Fibroblast of mammary gland (primary cell): ENCODE data around the gene UPK1A.

Source experiments
- DNase-seq: peaks from one replicate; pipeline ENCODE4 v3.0.0-alpha.2; 2010; ENCODE audit warnings: low read depth
- H3K4me3 ChIP-seq: 2 replicates; pipeline ENCODE4 v1.5.1; 2011; ENCODE audit warnings: low read depth, mild to moderate bottlenecking, low read length, moderate library complexity; ENCODE audit not compliant: control insufficient read depth
- TF ChIP-seq, protein P1 (sequence below): conservative IDR thresholded peaks from 2 replicates; pipeline ENCODE4 v1.5.1; 2011; ENCODE audit warnings: low read depth, low read length, inconsistent platforms; ENCODE audit not compliant: control insufficient read depth, insufficient read depth

Gene UPK1A

DNA sequence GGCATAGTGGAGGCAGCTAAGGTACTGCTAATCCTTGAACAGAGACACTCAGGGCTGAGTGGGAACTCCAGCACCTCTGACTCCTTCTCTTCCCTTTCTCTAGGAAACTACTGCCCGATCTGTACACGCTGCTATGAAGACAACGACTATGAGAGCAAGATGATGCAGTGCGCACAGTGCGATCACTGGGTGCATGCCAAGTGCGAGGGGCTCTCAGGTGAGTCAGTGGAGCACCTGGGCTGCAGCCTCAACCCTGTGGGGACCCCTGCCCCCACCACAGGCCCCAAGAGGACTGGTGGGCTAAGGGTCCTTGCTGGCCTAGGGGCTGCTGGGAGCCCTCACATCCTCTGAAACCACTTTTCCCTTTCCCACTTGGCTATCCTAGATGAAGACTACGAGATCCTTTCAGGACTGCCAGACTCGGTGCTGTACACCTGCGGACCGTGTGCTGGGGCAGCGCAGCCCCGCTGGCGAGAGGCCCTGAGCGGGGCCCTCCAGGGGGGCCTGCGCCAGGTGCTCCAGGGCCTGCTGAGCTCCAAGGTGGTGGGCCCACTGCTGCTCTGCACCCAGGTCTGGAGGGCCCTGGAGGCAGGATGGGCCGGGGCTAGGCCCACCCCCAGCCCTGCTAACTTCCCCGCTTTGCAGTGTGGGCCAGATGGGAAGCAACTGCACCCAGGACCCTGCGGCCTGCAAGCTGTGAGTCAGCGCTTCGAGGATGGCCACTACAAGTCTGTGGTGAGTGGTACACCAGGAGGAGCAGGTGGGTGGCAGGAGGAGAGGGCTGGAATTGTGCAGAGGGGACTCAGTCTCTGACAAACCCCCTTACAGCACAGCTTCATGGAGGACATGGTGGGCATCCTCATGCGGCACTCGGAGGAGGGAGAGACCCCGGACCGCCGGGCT is 61.0 kb downstream of the UPK1A start:
- DNase-seq, result no peak
- TF ChIP-seq, protein P1, sequence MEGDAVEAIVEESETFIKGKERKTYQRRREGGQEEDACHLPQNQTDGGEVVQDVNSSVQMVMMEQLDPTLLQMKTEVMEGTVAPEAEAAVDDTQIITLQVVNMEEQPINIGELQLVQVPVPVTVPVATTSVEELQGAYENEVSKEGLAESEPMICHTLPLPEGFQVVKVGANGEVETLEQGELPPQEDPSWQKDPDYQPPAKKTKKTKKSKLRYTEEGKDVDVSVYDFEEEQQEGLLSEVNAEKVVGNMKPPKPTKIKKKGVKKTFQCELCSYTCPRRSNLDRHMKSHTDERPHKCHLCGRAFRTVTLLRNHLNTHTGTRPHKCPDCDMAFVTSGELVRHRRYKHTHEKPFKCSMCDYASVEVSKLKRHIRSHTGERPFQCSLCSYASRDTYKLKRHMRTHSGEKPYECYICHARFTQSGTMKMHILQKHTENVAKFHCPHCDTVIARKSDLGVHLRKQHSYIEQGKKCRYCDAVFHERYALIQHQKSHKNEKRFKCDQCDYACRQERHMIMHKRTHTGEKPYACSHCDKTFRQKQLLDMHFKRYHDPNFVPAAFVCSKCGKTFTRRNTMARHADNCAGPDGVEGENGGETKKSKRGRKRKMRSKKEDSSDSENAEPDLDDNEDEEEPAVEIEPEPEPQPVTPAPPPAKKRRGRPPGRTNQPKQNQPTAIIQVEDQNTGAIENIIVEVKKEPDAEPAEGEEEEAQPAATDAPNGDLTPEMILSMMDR, result no peak
- no peak overlapping the region for H3K4me3 ChIP-seq
